ENCODE data around the gene BCL2L13. TPM values are rescaled to one million over a fixed set of nuclear protein-coding genes. Genes with fewer than 3 reads are reported as not detected.

Gene BCL2L13
- polyA plus RNA-seq, 1 donor from 2014 or later: 20.8 TPM

DNA sequence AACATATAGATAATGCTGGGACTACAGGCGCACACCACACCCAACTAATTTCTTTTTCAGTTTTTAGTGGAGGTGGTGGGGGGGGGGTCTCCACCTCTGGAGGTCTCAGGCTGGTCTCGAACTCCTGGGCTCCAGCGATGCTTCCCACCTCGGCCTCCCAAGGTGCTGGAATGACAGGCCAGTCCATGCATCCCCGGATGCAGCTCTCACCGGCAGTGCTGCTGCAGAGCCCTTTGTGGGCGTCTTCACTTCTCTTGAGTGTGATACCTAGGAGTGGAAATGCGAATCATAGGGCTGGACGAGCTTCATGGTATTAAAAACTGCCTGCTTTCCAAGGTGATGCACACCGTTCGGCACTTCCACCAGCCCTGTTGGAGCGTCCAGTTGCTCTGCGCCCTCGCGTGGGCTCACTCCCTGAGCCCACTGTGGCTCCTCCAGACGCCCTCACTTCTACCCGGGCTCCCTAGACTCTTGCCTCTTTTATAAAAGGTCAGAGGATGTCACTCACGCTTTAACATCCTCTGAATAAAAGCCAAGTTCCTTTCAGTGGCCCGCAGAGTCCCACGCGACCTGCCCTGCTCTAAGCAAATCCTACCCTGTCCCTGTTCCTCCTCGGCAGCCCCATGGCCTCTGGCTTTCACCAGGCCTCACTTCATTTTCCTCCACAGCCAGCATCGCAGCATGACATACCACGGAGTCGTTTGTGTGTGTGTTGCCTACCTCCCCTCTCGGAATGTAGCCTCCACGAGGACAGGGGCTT is 136.5 kb downstream of the BCL2L13 start:
- Histone ChIP-seq H3K9me3 (ENCODE audit: low read length) (no peaks in the 10 kb centered on the region), H3K27me3 (ENCODE audit: insufficient read depth, low read depth, low read length) (no peaks in the 10 kb centered on the region), H3K4me2 (ENCODE audit: low read length) (peak overlapping the region; percentile 55), H3K9ac (ENCODE audit: low read length) (peak overlapping the region; percentile 77), H3K79me2 (replicated peaks; ENCODE audit: insufficient read depth, low read length) (peaks cover 5% of the 10 kb centered on the region), H4K20me1 (ENCODE audit: insufficient read depth) (no peaks in the 10 kb centered on the region), H3K27ac (ENCODE audit: low read length) (no peak overlapping the region), H3K36me3 (ENCODE audit: insufficient read depth, low read length) (no peaks in the 10 kb centered on the region), H3F3A (ENCODE audit: insufficient read depth, low read length, poor library complexity, severe bottlenecking) (no peaks in the 10 kb centered on the region), H3K9me2 (ENCODE audit: insufficient read depth, low read length) (no peaks in the 10 kb centered on the region), H2AFZ (ENCODE audit: low read depth, low read length) (no peak overlapping the region), H3K4me3 (ENCODE audit: low read length) (peak overlapping the region; percentile 58)
- TF ChIP-seq RAD21 (conservative IDR thresholded peaks at IDR 0.05) (no peak), SMC3 (conservative IDR thresholded peaks at IDR 0.05; ENCODE audit: poor library complexity) (no peak), POLR2AphosphoS5 (IDR thresholded peaks at IDR 0.05) (no peak), MXI1 (conservative IDR thresholded peaks at IDR 0.05; ENCODE audit: poor library complexity, severe bottlenecking) (no peak), EP300 (conservative IDR thresholded peaks at IDR 0.05; ENCODE audit: poor library complexity, severe bottlenecking) (no peak), EZH2 (IDR thresholded peaks at IDR 0.05; ENCODE audit: borderline replicate concordance, insufficient read depth, low read length, poor library complexity, severe bottlenecking) (no peak), TAF1 (IDR thresholded peaks at IDR 0.05; ENCODE audit: low read depth) (no peak)
- TF ChIP-seq, protein P1, sequence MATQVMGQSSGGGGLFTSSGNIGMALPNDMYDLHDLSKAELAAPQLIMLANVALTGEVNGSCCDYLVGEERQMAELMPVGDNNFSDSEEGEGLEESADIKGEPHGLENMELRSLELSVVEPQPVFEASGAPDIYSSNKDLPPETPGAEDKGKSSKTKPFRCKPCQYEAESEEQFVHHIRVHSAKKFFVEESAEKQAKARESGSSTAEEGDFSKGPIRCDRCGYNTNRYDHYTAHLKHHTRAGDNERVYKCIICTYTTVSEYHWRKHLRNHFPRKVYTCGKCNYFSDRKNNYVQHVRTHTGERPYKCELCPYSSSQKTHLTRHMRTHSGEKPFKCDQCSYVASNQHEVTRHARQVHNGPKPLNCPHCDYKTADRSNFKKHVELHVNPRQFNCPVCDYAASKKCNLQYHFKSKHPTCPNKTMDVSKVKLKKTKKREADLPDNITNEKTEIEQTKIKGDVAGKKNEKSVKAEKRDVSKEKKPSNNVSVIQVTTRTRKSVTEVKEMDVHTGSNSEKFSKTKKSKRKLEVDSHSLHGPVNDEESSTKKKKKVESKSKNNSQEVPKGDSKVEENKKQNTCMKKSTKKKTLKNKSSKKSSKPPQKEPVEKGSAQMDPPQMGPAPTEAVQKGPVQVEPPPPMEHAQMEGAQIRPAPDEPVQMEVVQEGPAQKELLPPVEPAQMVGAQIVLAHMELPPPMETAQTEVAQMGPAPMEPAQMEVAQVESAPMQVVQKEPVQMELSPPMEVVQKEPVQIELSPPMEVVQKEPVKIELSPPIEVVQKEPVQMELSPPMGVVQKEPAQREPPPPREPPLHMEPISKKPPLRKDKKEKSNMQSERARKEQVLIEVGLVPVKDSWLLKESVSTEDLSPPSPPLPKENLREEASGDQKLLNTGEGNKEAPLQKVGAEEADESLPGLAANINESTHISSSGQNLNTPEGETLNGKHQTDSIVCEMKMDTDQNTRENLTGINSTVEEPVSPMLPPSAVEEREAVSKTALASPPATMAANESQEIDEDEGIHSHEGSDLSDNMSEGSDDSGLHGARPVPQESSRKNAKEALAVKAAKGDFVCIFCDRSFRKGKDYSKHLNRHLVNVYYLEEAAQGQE (IDR thresholded peaks at IDR 0.05; ENCODE audit: borderline replicate concordance): no peak
- TF ChIP-seq, protein P2, sequence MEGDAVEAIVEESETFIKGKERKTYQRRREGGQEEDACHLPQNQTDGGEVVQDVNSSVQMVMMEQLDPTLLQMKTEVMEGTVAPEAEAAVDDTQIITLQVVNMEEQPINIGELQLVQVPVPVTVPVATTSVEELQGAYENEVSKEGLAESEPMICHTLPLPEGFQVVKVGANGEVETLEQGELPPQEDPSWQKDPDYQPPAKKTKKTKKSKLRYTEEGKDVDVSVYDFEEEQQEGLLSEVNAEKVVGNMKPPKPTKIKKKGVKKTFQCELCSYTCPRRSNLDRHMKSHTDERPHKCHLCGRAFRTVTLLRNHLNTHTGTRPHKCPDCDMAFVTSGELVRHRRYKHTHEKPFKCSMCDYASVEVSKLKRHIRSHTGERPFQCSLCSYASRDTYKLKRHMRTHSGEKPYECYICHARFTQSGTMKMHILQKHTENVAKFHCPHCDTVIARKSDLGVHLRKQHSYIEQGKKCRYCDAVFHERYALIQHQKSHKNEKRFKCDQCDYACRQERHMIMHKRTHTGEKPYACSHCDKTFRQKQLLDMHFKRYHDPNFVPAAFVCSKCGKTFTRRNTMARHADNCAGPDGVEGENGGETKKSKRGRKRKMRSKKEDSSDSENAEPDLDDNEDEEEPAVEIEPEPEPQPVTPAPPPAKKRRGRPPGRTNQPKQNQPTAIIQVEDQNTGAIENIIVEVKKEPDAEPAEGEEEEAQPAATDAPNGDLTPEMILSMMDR (IDR thresholded peaks at IDR 0.05; ENCODE audit: poor library complexity, severe bottlenecking): no peak

DNA sequence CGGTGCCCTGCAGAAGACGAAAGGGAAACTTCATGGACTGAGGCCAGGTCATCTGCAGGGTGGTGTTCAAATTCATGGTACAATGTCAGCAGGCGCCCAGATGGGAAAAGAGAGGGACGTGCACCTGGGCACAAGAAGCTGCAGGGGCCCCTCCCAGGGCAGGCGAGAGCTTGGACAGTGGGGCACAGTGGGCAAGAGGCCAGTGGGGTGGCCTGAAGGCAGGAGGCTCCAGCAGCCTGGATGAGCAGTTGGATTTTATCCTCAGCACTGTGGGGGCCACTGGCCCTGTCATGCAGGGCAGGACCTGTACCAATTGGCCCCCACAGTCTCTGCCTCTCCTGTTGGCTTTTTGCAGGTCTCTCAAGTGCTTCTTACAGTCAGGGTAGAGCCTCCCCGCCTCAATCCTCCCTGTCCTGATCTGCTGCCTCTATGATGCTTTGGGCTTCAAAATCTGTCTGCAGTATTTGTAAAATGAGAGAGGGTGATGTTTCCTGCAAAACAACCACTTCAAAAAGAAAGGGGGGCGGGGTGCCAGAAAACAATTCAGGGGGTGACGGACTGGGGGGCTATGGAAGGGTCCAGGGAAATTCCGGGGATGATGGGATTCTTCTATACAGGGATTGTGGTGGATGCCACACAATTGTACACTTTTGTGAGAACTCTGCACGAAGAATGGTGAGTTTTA is 137.4 kb downstream of the BCL2L13 start:
- TF ChIP-seq, protein P1 (IDR thresholded peaks at IDR 0.05; ENCODE audit: borderline replicate concordance): no peak
- no peak for TF ChIP-seq POLR2AphosphoS5 (IDR thresholded peaks at IDR 0.05)
- no peak for TF ChIP-seq EZH2 (IDR thresholded peaks at IDR 0.05; ENCODE audit: borderline replicate concordance, insufficient read depth, low read length, poor library complexity, severe bottlenecking)
- no peak for TF ChIP-seq RAD21 (conservative IDR thresholded peaks at IDR 0.05)
- no peak for TF ChIP-seq SMC3 (conservative IDR thresholded peaks at IDR 0.05; ENCODE audit: poor library complexity)
- TF ChIP-seq MXI1 (conservative IDR thresholded peaks at IDR 0.05; ENCODE audit: poor library complexity, severe bottlenecking): no peak
- TF ChIP-seq TAF1 (IDR thresholded peaks at IDR 0.05; ENCODE audit: low read depth): no peak
- TF ChIP-seq EP300 (conservative IDR thresholded peaks at IDR 0.05; ENCODE audit: poor library complexity, severe bottlenecking): no peak
- TF ChIP-seq, protein P2 (IDR thresholded peaks at IDR 0.05; ENCODE audit: poor library complexity, severe bottlenecking): no peak
- no peaks in the 10 kb centered on the region for H3K36me3 ChIP-seq (ENCODE audit: insufficient read depth, low read length)
- H3F3A ChIP-seq (ENCODE audit: insufficient read depth, low read length, poor library complexity, severe bottlenecking): no peaks in the 10 kb centered on the region
- H3K4me3 ChIP-seq (ENCODE audit: low read length): no peak overlapping the region
- no peaks in the 10 kb centered on the region for H3K9me3 ChIP-seq (ENCODE audit: low read length)
- no peak overlapping the region for H3K4me2 ChIP-seq (ENCODE audit: low read length)
- no peaks in the 10 kb centered on the region for H4K20me1 ChIP-seq (ENCODE audit: insufficient read depth)
- H3K27ac ChIP-seq (ENCODE audit: low read length): no peak overlapping the region
- H3K27me3 ChIP-seq (ENCODE audit: insufficient read depth, low read depth, low read length): no peaks in the 10 kb centered on the region
- no peak overlapping the region for H3K9ac ChIP-seq (ENCODE audit: low read length)
- peaks cover 5% of the 10 kb centered on the region for H3K79me2 ChIP-seq (replicated peaks; ENCODE audit: insufficient read depth, low read length)
- H3K9me2 ChIP-seq (ENCODE audit: insufficient read depth, low read length): no peaks in the 10 kb centered on the region
- no peak overlapping the region for H2AFZ ChIP-seq (ENCODE audit: low read depth, low read length)

Data from neural cell (in vitro differentiated cells).